ENCODE measurements around the gene KRT26.

KRT26 gene

GRCh38 chr17:40809721-40810421 lies 37.9 kb upstream of the KRT26 start:
- no peak overlapping the region for H3K27ac ChIP-seq
- no peak for DNase-seq (ENCODE audit: low spot score)
- no peak for TF ChIP-seq CTCF (IDR thresholded peaks at IDR 0.05)
- no peak overlapping the region for H3K4me3 ChIP-seq

GRCh38 chr17:40806131-40806530 lies 34.1 kb upstream of the KRT26 start:
- no peak for DNase-seq (ENCODE audit: low spot score)
- Histone ChIP-seq H3K27ac (no peak overlapping the region), H3K4me3 (no peak overlapping the region)
- no peak for TF ChIP-seq CTCF (IDR thresholded peaks at IDR 0.05)

- H3K27ac ChIP-seq, result no peak overlapping the region
- H3K4me3 ChIP-seq, result no peak overlapping the region
- peak; percentile 62 for TF ChIP-seq CTCF (IDR thresholded peaks at IDR 0.05)
- no peak for DNase-seq (ENCODE audit: low spot score)
Observed at GRCh38 chr17:40803617-40804082, 31.6 kb upstream of the KRT26 start.

GRCh38 chr17:40801157-40801556 lies 29.2 kb upstream of the KRT26 start:
- no peak for TF ChIP-seq CTCF (IDR thresholded peaks at IDR 0.05)
- no peak for DNase-seq (ENCODE audit: low spot score)
- Histone ChIP-seq H3K27ac (no peak overlapping the region), H3K4me3 (no peak overlapping the region)

GRCh38 chr17:40800381-40800780 lies 28.4 kb upstream of the KRT26 start:
- H3K4me3 ChIP-seq, result no peak overlapping the region
- TF ChIP-seq CTCF (IDR thresholded peaks at IDR 0.05), result no peak
- no peak for DNase-seq (ENCODE audit: low spot score)
- no peak overlapping the region for H3K27ac ChIP-seq

- H3K27ac ChIP-seq, result no peak within 1 kb of the TSS
- DNase-seq (ENCODE audit: low spot score), result no peak
- no peak for TF ChIP-seq CTCF (IDR thresholded peaks at IDR 0.05)
- H3K4me3 ChIP-seq, result no peak within 1 kb of the TSS
Observed at GRCh38 chr17:40799859-40800258, 27.9 kb upstream of the KRT26 start, which contains the start of gene KRT28. KRT28 (minus strand) TSS chr17:40799959; CDS start chr17:40799893, 66 bp downstream.

- no peak for TF ChIP-seq CTCF (IDR thresholded peaks at IDR 0.05)
- Histone ChIP-seq H3K4me3 (no peak overlapping the region), H3K27ac (no peak overlapping the region)
- DNase-seq (ENCODE audit: low spot score), result no peak
Observed at GRCh38 chr17:40796846-40797245, 24.8 kb upstream of the KRT26 start.
